Testis (tissue), 2 donors: ENCODE data around the gene SURF6.

Source experiments
- CTCF ChIP-seq, 3 experiments: fragments of 450-650 bp in 2 of 3; fragments of 200-600 bp in 1 of 3; sonication (generic) in 1 of 3; IDR thresholded peaks; one replicate each; pipeline ENCODE4 v1.5.1; 2016 to 2019; ENCODE audit warnings: antibody characterized with exemption in 3 of 3, mild to moderate bottlenecking in 2 of 3, moderate library complexity in 1 of 3
- POLR2A ChIP-seq: fragments of 450-650 bp; IDR thresholded peaks from one replicate; pipeline ENCODE4 v1.6.1; 2017; ENCODE audit warnings: antibody characterized with exemption, mild to moderate bottlenecking, moderate library complexity

GRCh38 chr9:133323211-133323610 is 12.8 kb downstream of the SURF6 start:
- no peak for TF ChIP-seq CTCF (IDR thresholded peaks at IDR 0.05)
- TF ChIP-seq POLR2A, result no peak
